Measurements from ENCODE around the gene CGRRF1.

CGRRF1 gene

DNA sequence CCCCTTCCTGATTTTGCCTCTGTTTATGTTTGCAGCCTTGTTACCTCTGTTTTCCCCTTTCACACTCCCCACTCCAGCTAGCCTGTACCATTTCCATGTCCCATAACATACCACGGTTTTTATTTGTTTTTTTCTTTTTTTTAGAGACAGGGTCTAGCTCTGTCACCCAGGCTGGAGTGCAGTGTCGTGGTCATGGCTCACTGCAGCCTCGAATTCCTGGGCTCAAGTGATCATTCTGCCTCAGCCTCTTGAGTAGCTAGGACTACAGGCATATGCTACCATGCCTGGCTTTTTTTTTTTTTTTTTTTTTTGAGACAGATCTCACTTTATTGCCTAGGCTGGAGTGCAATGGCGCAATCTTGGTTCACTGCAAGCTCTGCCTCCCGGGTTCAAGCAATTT is 38.8 kb downstream of the CGRRF1 start:
- DNase-seq (ENCODE audit: low read depth): no peak

DNA sequence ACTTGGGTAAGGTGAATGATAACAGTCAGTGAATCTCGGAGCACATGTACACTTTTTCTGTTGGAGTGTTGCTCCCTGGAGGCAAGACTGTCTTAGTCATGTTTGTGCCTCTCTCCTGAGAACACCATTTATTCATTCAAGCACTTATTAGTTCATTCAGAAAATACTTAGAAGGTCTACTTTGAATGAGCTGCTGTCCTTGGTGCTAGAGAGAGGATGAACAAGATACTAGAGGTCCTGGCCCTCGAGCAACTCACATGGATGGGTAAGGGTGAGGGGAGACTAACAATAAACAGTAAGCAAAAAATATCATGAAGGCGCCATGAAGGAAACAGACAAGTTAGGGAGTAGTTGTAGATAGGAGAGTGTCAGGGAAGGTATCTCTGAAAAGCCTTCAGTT is 40.2 kb downstream of the CGRRF1 start:
- no peak for DNase-seq (ENCODE audit: low read depth)

DNA sequence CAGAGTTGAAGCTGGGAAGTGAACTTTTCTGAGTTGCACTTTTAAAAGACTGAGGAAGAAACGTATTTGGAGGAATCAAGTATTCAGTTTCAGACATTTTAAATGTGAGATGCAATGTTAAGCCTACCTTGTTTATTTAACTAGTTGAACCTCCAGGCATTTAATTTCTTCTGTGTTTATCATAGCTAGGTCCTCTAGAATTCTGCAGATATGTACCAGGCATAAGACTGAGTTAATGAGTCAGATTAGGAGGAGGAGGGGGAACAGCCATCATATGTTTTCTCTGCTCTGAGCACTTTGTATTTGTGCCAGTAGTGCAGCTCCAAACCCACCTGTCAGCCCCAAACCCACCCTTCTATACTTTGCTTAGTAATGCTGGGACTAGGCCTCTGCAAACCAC is 40.8 kb downstream of the CGRRF1 start:
- no peak for DNase-seq (ENCODE audit: low read depth)

DNA sequence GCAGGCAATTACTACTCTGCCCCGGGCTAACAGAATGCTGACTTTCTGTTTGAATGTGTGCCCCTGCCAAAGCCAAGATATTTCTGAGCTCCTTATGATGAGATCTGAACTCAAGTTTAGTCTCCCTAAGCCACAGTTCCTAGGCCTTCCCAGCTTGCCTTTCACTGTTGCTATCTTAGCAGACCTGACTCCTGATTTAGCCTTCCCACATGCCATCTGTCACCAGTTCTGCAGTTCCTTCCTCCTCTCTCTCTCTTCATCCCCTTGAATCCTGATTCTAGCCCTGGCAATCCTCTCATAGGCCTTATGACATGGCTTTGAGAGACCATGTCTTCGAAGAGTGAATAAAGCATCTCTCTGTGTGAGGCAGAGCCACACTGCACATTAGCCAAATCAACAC is 44.7 kb downstream of the CGRRF1 start:
- no peak for DNase-seq (ENCODE audit: low read depth)

DNA sequence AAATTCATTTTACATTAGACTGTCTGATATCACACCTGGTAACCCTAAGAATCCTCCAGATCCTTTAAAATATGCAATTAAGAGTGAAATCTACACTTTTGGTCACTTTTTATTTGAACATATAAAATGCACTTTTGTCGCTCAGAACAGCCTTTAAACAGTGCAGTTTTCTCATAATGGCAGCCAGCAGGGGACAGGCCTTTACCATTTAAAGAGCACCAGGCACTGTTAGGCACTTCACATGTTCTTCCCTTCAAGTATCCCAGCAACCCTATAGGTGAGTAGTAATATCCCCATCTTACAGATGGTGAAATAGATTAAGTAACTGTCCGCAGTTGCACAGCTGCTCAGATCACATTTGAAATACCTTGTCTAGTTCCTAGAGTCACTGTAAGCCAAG is 45.9 kb downstream of the CGRRF1 start:
- DNase-seq (ENCODE audit: low read depth): no peak

DNA sequence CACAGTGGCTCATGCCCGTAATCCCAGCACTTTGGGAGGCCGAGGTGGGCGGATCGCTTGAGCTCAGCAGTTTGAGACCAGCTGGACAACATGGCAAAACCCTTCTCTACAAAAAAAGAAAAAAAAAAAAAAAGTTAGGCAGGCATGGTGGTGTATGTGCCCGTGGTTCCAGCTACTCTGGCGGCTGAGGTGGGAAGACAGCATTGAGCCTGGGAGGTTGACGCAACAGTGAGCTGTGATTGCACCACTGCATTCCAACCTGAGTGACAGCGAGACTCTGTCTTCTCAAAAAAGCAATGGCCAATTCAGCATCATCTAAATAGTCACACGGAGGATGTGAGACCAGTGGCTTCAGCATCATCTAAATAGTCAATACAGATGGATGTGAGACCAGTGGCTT is 46.8 kb downstream of the CGRRF1 start:
- no peak for DNase-seq (ENCODE audit: low read depth)

DNA sequence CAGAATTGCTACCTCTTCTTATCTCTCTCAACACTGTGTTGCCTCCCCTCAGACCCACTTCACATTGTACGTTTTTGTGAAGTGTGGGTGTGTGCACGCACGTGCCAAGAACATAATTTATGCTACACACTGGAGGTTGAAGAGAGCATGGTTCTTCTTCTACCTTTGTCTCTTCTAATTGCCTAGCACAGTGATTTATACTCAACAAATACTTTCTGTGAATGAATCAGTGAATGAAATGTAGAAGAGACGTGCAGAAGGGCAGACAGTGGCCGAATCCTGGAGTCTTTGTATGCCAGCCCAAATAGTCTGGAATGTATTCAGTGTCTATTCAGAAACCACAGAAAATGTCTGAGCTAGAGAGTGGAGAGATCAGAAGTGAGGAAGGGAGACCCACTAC is 52.6 kb downstream of the CGRRF1 start:
- DNase-seq (ENCODE audit: low read depth): no peak

DNA sequence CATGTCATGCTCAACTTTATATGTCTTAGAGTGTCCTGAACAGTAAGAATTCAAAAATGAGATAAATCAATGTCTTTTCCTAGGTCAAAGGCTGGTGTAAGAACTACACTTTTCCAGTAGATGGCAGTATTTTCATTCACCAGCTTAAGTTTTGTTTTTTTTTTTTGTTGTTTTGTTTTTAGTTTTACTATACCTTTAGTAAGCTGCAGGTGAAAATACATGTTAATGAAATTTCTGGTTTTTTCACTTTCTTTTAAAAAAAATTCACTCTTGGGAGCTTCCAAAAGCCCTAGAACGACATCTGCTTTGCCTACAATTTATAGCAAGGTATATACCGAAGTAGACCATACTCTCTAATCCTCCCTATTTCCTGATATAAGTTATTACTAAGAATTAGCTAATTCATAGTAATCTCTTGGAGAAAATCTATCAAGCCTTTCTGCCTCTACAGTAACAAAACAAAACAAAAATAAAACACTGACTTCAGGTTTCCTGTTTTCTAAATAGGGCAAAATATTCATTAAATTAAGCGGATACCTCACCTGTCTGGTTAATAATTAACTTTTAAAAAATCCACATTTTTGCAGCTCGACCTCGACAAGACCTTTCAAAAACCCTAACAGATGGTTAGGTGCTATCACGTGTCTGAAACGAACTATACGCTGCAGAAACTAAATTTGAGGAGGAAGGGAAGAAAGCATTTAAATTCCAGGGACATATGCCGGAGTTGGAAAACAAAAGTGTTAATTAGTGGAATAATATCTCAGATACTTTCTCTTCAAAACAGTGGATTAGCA is 54.6 kb downstream of the CGRRF1 start:
- DNase-seq (ENCODE audit: low read depth): no peak

DNA sequence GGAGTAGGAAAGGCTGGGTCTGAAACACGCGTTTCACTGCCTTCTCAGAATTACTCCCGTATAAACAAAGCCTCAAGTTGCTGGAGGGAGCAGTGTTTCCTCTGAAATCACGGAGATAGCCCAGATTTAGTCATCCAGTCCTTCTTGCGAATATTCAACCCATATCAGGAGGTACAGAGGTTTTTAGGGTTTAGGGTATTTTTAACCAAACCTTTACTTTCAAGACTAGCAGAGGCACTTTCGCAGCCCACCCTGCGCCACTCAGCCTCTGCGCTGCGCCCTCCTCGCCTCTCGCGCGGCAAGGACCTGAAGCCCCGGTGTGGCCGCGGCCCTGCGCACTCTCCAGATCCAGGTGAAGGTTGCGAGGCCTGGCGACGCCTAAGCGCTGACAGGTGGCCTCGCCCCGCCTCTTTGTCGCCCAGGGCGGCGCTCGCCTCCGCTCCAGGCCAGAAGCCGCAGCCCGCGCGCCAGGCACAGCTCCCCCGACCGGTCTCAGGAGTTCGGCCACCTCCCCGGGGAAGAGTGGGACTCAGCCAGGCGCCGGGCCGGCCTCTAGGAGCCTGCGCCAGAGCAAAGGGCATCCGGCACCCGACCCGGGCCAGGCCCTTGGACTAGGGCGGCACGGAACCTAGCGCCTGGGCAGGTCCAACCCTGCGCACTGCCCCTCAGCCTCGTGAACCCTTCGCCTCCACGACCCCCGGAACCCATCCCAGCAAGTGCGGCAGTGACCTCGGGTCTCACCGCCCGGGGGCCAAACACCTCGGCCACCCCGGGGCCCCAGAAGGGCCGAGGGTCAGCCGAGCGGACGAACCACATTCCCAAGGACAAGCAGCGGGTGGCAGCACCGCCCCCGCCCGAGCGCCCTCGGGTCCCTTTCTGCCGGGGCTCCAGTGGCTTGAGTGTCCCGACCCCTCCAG is 55.4 kb downstream of the CGRRF1 start:
- DNase-seq (ENCODE audit: low read depth): no peak

DNA sequence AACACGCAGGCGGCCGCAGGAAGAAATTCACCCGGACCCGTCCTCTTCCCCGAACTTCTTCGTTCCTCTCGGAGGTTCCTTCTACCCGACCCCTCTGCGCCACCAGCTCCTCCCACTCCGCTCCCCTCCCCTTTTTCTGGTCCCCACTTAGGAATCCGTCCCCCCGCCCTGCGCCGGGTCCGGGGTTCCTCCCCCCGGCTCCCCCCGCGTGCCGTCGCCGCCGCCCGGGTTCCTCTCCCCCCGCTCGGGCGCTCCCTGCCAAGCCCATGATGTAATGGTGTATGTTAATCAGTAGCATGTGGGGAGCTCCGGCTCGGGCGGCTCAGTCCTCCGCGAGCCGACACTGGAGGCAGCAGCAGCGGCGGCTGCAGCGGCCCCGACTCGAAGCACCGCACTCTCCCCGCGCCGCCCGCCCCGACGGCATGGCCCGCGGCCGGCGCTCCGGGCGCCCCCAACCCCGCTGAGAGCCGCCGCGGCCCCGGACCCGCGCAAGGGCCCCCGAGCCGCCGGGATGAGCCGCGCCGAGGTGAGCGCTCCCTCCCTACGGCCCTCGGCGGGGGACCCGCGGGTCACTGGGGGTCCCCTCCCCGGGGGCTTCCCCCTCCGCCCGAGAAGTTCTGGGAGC is 56.2 kb downstream of the CGRRF1 start:
- DNase-seq (ENCODE audit: low read depth): no peak

DNA sequence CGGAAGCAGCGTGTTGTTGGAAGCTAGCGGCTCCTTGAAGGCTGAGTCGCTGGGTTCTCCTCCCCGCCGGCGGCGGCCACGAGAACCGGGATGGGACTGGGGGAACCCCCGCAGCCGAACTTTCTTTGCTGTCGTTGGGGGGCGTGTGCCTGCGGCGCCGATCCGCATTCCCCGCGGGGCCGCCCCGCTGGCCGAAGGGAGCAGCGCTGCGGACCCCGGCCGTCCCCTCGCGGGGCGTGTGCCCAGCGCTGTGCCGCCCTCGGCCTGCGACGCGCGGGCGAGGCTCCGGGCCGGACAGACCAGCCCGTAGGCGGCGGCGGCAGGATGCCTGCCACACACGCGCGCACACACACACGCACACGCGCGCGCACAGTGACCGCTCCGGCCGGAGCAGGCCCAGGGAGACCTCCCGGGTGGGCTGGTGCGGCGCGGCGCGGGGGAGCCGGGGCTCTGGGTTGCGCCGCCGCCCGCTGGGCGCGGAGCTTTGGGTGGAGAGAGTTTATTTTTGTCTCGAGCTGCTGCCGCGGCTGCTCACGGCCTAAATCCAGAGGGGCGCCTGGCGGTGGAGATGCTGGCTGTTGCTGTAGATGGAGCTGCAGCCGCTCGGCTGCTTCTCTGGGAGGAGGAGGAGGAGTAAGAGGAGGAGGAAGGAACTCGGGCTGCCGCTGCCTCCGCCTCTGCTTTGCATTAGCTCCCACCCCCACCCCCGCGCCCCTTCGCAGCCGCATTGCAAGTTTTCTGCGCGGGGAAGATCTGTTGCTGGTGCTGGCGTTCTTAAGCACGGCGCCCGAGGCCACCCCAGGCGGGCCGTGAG is 56.9 kb downstream of the CGRRF1 start, which contains the start of gene SAMD4A:
Gene SAMD4A, plus strand, starts transcription at position 719 of the 814 bp plus-strand sequence. CDS start 789 bp downstream, outside the sequence.
- no peak for DNase-seq (ENCODE audit: low read depth)

DNA sequence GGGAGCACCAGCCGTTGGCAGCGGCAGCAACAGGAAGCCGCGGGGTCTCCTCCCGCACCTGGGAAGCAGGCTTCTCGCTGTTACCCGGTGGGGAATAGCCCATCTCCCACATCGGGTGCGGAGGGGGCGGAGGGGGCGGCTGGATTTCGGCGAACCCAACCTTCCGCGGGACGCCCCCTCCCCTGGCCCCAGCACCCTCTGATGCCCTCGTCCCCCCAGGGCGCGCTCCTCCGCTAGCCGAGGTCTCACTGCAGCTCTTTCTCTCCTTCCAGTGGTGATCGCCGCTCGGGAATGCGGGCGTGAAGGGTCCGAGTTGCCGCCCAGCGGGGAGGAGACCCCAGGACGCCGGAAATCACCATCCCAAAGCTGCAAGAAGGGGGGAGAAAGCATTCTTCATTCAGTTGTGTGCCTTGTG is 57.5 kb downstream of the CGRRF1 start:
- DNase-seq (ENCODE audit: low read depth): no peak

DNA sequence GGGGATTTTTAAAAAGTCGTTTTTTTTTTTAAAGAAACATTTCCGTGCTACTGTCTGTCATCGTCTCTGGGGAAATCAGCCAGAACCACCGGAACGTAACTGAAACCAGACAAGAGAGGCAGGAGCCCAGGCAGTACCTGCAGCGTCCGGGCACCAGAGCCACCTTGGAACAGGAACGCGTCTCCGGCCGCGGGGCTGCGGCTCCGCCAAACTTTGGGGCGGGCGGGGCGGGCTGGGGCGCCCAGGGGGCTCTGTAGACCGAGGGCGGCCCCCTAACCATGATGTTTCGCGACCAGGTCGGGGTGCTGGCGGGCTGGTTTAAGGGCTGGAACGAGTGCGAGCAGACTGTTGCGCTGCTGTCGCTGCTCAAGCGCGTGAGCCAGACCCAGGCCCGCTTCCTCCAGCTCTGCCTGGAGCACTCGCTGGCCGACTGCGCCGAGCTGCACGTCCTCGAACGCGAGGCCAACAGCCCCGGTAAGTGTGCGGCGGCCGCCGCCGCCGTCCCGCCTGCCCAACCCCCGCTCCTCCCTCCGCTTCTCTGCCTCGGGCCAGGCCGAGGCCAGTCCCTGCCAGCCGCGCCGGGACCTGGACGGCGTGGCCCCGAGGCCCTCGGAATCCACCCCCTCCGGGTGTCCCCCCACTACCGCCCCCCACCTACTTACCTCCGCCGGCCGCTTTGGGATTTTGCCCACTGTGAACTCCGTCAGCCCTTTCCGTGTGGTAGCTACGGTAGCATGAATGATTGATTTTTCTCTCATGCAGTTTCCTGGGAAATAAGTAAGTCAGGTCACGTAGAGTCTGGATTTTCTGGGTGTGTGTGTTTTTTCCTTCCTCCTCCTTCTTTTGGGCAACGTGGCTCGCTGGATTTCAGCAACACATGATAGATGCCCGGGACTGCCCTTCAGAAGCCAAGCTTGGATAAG is 58.2 kb downstream of the CGRRF1 start:
- DNase-seq (ENCODE audit: low read depth): no peak

DNA sequence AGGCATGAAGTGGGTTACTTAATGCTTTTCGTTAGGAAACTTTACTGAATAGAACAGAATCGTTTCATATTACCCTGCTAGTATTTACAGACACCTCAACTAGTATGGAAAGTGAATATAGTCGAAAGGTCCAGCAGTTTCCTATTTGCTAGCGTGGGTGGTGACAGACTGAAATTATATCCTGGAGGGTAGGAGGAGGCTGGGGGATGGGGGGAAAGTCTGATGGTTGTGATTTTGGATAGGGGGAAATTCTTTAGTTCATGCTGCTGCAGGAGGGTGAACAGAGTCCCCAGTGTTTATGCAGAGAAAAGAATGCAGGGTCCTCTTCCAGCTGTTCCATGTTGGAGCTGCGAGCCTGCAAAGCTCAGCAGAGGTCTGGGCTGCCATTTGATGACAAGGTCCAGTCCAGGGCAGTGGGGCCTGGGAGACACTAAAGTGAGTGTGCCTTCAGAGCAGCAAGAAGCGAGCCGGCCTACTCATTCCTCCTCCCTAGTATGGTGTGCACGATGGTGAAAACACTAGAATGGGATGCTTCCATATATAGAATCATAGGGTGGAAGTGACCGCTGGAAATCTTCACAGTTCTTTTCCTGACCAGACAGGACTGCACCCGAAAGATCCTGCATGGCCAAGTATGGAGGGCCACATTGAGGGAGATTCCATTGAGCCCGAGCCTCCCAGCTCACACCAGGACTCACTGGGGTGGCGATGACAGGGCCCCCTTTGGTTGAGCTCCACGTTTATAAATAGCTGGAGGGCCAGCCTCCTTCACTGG is 59.3 kb downstream of the CGRRF1 start:
- DNase-seq (ENCODE audit: low read depth): no peak

DNA sequence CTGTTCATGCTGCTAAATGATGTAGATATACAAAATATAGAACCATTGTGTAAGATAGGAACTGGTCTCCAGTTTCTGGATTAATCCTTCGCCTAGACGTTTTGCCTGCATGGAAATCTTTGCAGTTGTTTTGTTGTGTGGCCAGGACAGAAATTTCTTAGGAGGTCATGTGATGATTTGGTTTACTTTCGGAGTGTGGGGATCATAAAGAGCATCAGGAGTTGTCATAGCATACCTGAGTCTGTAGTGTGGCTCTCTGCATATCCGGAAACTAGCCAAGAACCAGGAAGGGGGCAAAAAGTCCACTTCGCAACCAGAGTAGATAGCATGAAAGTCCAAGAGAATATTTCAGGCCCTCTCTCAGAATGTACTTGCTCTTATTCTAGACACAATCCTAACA is 60.3 kb downstream of the CGRRF1 start:
- no peak for DNase-seq (ENCODE audit: low read depth)

DNA sequence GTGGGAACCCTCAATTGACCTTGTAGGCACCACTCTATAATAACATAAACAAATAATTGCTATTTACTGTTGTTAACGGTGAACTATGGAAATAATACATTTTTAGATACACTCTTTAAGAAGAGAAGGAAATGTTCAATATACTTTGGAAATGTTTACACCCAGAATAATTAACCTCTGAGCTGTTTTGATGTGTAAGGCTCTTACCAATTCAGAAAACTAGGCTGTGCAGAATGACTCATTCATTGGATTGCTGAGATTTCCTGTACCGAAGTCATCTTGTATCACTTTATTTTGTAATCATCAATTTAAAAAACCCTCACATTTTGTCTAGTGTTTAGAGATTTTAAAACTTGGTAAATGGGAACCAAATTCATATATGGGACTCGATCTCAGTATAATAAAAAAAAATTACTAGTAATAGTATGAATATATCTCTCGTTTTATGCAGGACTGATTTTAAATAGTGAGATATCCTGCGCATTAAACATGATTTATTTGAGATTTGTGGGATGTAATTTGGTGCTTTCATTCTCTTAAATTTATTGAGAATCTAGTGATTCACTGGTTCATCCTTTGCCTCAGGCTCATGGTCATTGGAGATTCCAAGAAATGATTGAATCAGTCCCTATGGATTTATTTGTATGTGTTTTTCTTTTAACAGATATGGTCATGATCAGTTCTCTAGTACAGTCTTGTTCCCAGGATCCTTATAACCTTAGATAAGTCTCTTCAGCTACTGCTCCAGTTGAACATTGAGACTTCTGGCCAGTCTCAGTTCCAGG is 61.1 kb downstream of the CGRRF1 start:
- no peak for DNase-seq (ENCODE audit: low read depth)

DNA sequence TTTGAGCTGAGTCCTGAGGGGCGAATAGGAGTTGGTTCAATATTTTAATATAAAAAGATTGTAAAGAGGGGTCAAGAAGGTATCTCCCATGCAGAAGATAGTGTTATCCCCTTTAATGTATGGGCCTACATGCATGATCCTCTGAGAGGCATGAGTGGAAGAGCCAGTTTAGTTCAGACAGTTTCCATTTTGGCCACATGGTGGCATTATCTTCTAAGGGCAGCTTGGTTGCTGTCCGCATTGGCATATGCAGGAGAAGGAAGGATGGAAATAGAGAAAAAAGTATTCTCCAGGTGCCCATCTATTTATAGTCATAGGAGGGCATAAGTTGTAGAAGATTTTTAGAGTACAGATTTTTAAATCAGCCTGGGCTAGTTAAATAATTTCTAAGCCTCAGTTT is 62.6 kb downstream of the CGRRF1 start:
- no peak for DNase-seq (ENCODE audit: low read depth)

DNA sequence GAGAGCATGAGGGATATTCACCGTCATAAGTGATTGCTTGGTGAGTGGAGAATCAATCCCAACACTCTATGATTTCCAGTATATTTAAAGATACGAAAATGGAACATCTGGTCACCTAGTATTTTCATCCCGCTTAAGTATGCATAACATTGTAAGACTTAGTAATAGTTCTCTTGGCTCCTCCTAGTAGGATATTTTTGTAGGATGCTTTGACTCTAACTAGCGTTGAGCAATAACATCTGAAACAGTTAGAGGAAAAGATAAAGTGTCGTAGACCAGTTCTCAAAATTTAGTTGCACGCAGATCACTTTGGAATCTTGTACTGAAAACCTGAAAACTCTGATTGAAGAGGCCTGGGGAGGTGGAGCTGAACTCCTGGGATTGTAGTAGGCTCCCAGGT is 64.8 kb downstream of the CGRRF1 start:
- DNase-seq (ENCODE audit: low read depth): no peak

DNA sequence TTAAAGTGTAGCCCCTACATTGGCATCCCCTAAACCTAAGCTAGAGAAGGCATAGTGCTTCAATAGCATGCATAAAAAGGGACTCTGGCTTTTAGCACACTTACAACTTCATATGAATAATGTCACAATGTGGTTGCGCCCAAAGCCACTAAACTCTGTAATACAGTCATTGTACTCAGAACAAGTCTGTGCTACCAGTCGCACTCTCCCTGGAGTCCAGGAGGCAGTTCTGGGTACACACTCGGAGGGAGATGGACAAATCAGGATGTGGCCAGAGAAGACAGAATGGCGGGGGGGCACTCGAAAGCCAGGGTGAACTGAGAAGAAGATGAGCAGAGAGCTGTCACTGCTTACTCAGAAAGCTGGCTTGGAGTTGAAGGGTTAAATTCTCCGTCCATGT is 67.8 kb downstream of the CGRRF1 start:
- no peak for DNase-seq (ENCODE audit: low read depth)
